Mesendoderm (in vitro differentiated cells): ENCODE results near the gene KMT2A.

Source experiments
- DNase-seq: peaks from one replicate; pipeline ENCODE4 v3.0.0; 2013
- H2AK5ac ChIP-seq: 2 replicates; pipeline ENCODE4 v1.6.1; 2013; ENCODE audit warnings: low read length, inconsistent platforms
- H2BK120ac ChIP-seq: 2 replicates; pipeline ENCODE4 v1.6.1; 2013; ENCODE audit warnings: low read depth, mild to moderate bottlenecking, low read length, moderate library complexity, mixed read lengths
- H2BK15ac ChIP-seq: replicated peaks from 2 replicates; pipeline ENCODE4 v1.6.1; 2013; ENCODE audit warnings: low read depth, mild to moderate bottlenecking, moderate library complexity
- H2BK5ac ChIP-seq: 2 replicates; pipeline ENCODE4 v1.6.1; 2013; ENCODE audit warnings: low read length, inconsistent platforms
- H3K18ac ChIP-seq: 2 replicates; pipeline ENCODE4 v1.6.1; 2013; ENCODE audit warnings: mild to moderate bottlenecking, low read length, mixed read lengths
- H3K23ac ChIP-seq: one replicate; pipeline ENCODE4 v1.6.1; 2013; ENCODE audit warnings: low read length
- H3K27ac ChIP-seq: 2 replicates; pipeline ENCODE4 v1.5.1; 2013; ENCODE audit warnings: low read depth, mild to moderate bottlenecking, inconsistent platforms, low read length, moderate library complexity
- H3K27me3 ChIP-seq: 2 replicates; pipeline ENCODE4 v1.6.1; 2013; ENCODE audit warnings: low read length, control low read depth, mild to moderate bottlenecking, inconsistent platforms; ENCODE audit not compliant: insufficient read depth, poor library complexity
- H3K36me3 ChIP-seq: 2 replicates; pipeline ENCODE4 v1.6.1; 2013; ENCODE audit warnings: low read length, inconsistent platforms; ENCODE audit not compliant: control insufficient read depth, insufficient read depth
- H3K4ac ChIP-seq: one replicate; pipeline ENCODE4 v1.6.1; 2013; ENCODE audit warnings: low read depth, mild to moderate bottlenecking, low read length, moderate library complexity
- H3K4me1 ChIP-seq: 2 replicates; pipeline ENCODE4 v1.6.1; 2013; ENCODE audit warnings: low read depth, low read length, inconsistent platforms; ENCODE audit not compliant: control insufficient read depth
- H3K4me2 ChIP-seq: 2 replicates; pipeline ENCODE4 v1.6.1; 2013; ENCODE audit warnings: low read length
- H3K4me3 ChIP-seq: 2 replicates; pipeline ENCODE4 v1.5.1; 2013; ENCODE audit warnings: mild to moderate bottlenecking, low read length
- H3K56ac ChIP-seq: one replicate; pipeline ENCODE4 v1.6.1; 2013; ENCODE audit warnings: low read length
- H3K79me1 ChIP-seq: 2 replicates; pipeline ENCODE4 v1.6.1; 2013; ENCODE audit warnings: low read length, inconsistent platforms
- H3K79me2 ChIP-seq: 2 replicates; pipeline ENCODE4 v1.6.1; 2013; ENCODE audit warnings: mild to moderate bottlenecking, low read length; ENCODE audit not compliant: control insufficient read depth, insufficient read depth
- H3K9ac ChIP-seq: 2 replicates; pipeline ENCODE4 v1.6.1; 2013; ENCODE audit warnings: low read length, inconsistent platforms
- H4K5ac ChIP-seq: one replicate; pipeline ENCODE4 v1.6.1; 2013; ENCODE audit warnings: low read length
- H4K8ac ChIP-seq: one replicate; pipeline ENCODE4 v1.6.1; 2013; ENCODE audit warnings: low read depth, mild to moderate bottlenecking, control low read depth, low read length, moderate library complexity
- WGBS: extraction: QIAGEN DNeasy Blood & Tissue Kit; methylation state at CpG from one replicate; pipeline ENCODE4 v1.1.7; 2013; ENCODE audit warnings: low lambda C conversion rate, missing lambda C conversion rate; ENCODE audit not compliant: insufficient coverage; ENCODE audit errors: extremely low coverage; 5-methylcytosine and 5-hydroxymethylcytosine counted together

The KMT2A gene

DNA sequence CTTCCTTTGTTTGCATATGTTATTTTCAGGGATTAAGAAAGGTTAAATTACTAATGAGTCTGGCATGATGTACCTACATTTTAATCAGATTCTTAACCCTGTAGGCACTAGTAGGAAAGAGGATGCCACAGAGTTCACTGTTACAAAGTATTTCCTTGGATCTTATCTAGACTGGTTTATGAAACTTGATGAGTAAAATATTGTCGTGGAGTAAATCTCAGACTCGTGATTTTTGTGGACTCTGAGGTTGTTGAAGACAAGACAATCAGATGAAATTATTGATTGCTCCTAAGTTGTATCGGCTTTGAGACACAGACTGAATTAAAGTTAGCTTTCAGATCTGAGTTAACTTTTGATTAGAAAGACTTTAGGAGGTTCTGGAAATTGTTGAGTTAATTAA lies 6.0 kb downstream of the KMT2A start:
- no peak overlapping the region for H2BK120ac ChIP-seq
- no peak overlapping the region for H3K18ac ChIP-seq
- no peak overlapping the region for H3K9ac ChIP-seq
- peaks cover 18% of the 10 kb centered on the region for H3K79me1 ChIP-seq
- H2BK5ac ChIP-seq, result no peak overlapping the region
- no peak overlapping the region for H4K8ac ChIP-seq
- H3K79me2 ChIP-seq, result peaks cover 86% of the 10 kb centered on the region
- WGBS, result no CpG with 5 or more reads among the region's 3 CpGs
- no peak overlapping the region for H2AK5ac ChIP-seq
- no peaks in the 10 kb centered on the region for H3K27me3 ChIP-seq
- H3K56ac ChIP-seq, result no peak overlapping the region
- no peak overlapping the region for H2BK15ac ChIP-seq
- no peak overlapping the region for H3K4me2 ChIP-seq
- H3K36me3 ChIP-seq, result no peaks in the 10 kb centered on the region
- no peak overlapping the region for H3K27ac ChIP-seq
- H3K4ac ChIP-seq, result no peak overlapping the region
- H3K4me3 ChIP-seq, result no peak overlapping the region
- H3K23ac ChIP-seq, result no peak overlapping the region
- DNase-seq, result no peak
- H4K5ac ChIP-seq, result no peak overlapping the region
- H3K4me1 ChIP-seq, result peaks cover 6% of the 10 kb centered on the region

- no peak overlapping the region for H3K23ac ChIP-seq
- no peak overlapping the region for H4K5ac ChIP-seq
- no CpG with 5 or more reads among the region's 4 CpGs for WGBS
- H2AK5ac ChIP-seq, result no peak overlapping the region
- H3K4me1 ChIP-seq, result peaks cover 6% of the 10 kb centered on the region
- peaks cover 15% of the 10 kb centered on the region for H3K79me1 ChIP-seq
- no peak overlapping the region for H2BK15ac ChIP-seq
- no peak overlapping the region for H3K56ac ChIP-seq
- no peak overlapping the region for H3K18ac ChIP-seq
- H2BK120ac ChIP-seq, result no peak overlapping the region
- no peaks in the 10 kb centered on the region for H3K27me3 ChIP-seq
- no peak overlapping the region for H3K4ac ChIP-seq
- H3K9ac ChIP-seq, result no peak overlapping the region
- H4K8ac ChIP-seq, result no peak overlapping the region
- no peak overlapping the region for H2BK5ac ChIP-seq
- H3K36me3 ChIP-seq, result no peaks in the 10 kb centered on the region
- H3K27ac ChIP-seq, result no peak overlapping the region
- H3K4me2 ChIP-seq, result no peak overlapping the region
- DNase-seq, result no peak
- H3K79me2 ChIP-seq, result peaks cover 84% of the 10 kb centered on the region
- H3K4me3 ChIP-seq, result no peak overlapping the region
Observed at GRCh38 chr11:118442908-118443589, 6.8 kb downstream of the KMT2A start.

GRCh38 chr11:118443590-118444218 lies 7.4 kb downstream of the KMT2A start:
- Histone ChIP-seq H3K4ac (no peak overlapping the region), H4K5ac (no peak overlapping the region), H3K4me3 (no peak overlapping the region), H2AK5ac (no peak overlapping the region), H2BK120ac (no peak overlapping the region), H4K8ac (no peak overlapping the region), H3K4me1 (peaks cover 3% of the 10 kb centered on the region), H3K79me2 (peaks cover 79% of the 10 kb centered on the region), H3K56ac (no peak overlapping the region), H3K18ac (no peak overlapping the region), H3K79me1 (peaks cover 12% of the 10 kb centered on the region), H3K9ac (no peak overlapping the region), H2BK15ac (no peak overlapping the region), H3K27me3 (no peaks in the 10 kb centered on the region), H3K36me3 (no peaks in the 10 kb centered on the region), H3K4me2 (no peak overlapping the region), H3K23ac (no peak overlapping the region), H2BK5ac (no peak overlapping the region), H3K27ac (no peak overlapping the region)
- WGBS, result no CpG with 5 or more reads among the region's 2 CpGs
- no peak for DNase-seq

- Histone ChIP-seq H3K56ac (no peak overlapping the region), H2AK5ac (no peak overlapping the region), H3K4me1 (no peaks in the 10 kb centered on the region), H3K23ac (no peak overlapping the region), H2BK15ac (no peak overlapping the region), H3K4ac (no peak overlapping the region), H3K18ac (no peak overlapping the region), H3K4me3 (no peak overlapping the region), H2BK120ac (no peak overlapping the region), H4K8ac (no peak overlapping the region), H3K27ac (no peak overlapping the region), H3K27me3 (no peaks in the 10 kb centered on the region), H2BK5ac (no peak overlapping the region), H3K79me1 (peaks cover 9% of the 10 kb centered on the region), H3K4me2 (no peak overlapping the region), H3K9ac (no peak overlapping the region), H3K79me2 (peaks cover 61% of the 10 kb centered on the region), H3K36me3 (no peaks in the 10 kb centered on the region), H4K5ac (no peak overlapping the region)
- WGBS, result 100% methylated on average over 2 of the region's 4 CpGs
- no peak for DNase-seq
Observed at GRCh38 chr11:118447423-118447822, 11.1 kb downstream of the KMT2A start.

- H3K36me3 ChIP-seq, result no peaks in the 10 kb centered on the region
- H2BK120ac ChIP-seq, result no peak overlapping the region
Observed at GRCh38 chr11:118448294-118448693, 12.0 kb downstream of the KMT2A start.

More at GRCh38 chr11:118448294-118448693, 12.0 kb downstream of the KMT2A start:
- peaks cover 9% of the 10 kb centered on the region for H3K79me1 ChIP-seq
- no peak overlapping the region for H3K4me3 ChIP-seq
- no peak overlapping the region for H3K9ac ChIP-seq
- no peak overlapping the region for H2BK5ac ChIP-seq
- H3K56ac ChIP-seq, result no peak overlapping the region
- no peak overlapping the region for H4K5ac ChIP-seq
- no peak overlapping the region for H3K18ac ChIP-seq
- H3K4me2 ChIP-seq, result no peak overlapping the region
- H3K4ac ChIP-seq, result no peak overlapping the region
- no peak for DNase-seq
- H3K23ac ChIP-seq, result no peak overlapping the region
- H3K27me3 ChIP-seq, result no peaks in the 10 kb centered on the region
- H2BK15ac ChIP-seq, result no peak overlapping the region
- no peak overlapping the region for H3K27ac ChIP-seq
- no peak overlapping the region for H4K8ac ChIP-seq
- H3K79me2 ChIP-seq, result peaks cover 57% of the 10 kb centered on the region
- H3K4me1 ChIP-seq, result no peaks in the 10 kb centered on the region
- no peak overlapping the region for H2AK5ac ChIP-seq
